NCI-H2107 (cell line): Measurements from ENCODE around the gene RASGEF1C.
"Not testable (repeated sequence)": the region's sequence is repeated elsewhere in the genome, so short reads cannot be mapped to it uniquely, and the experiment has no call there.

Experiments
- DNase-seq: peaks from one replicate; lab custom pipeline; 2025; lab: John Stamatoyannopoulos, UW

The RASGEF1C gene

DNA sequence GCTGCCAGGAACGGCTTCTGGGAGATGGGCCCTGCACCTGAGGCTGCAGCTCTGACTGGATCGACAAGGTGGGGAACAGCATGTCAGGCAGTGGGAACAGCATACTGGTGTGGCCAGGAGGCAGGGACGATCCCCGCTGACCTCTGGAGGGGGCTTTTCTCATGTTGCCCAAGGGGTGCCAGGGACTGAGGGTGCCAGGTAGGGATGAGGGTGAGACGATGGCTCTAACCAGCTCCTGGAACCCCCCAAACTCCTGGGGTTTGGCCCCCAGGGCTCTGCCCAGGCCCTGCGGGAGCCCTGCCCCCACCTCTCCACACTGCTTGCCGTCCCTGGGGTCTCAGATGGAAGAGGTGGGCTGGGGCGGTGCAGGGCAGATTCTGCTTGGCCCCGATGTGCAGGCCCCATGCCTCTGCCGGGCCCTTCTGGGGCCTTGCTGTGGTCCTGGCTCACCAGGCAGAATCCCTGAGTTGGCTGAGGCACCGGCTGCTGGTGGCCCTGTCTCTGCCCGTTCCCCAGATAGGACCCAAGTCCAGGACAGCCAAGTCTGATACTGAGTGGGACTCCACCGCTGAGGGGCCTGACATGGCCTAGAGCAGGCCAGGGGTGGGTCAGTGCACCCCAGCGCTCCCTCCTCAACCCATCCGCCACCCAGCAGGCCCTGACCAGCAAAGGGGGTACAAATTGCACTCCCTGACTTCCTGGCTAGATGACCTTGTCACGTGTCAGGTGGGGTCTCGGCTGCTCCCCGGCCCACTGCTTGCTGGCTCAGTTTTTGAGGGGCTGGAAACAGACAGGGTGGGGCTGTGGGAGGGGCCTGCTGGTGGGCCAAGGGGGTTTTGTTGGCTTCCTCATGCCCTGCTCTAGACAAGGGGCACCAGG is 109.0 kb downstream of the RASGEF1C start:
- DNase-seq: no peak

DNA sequence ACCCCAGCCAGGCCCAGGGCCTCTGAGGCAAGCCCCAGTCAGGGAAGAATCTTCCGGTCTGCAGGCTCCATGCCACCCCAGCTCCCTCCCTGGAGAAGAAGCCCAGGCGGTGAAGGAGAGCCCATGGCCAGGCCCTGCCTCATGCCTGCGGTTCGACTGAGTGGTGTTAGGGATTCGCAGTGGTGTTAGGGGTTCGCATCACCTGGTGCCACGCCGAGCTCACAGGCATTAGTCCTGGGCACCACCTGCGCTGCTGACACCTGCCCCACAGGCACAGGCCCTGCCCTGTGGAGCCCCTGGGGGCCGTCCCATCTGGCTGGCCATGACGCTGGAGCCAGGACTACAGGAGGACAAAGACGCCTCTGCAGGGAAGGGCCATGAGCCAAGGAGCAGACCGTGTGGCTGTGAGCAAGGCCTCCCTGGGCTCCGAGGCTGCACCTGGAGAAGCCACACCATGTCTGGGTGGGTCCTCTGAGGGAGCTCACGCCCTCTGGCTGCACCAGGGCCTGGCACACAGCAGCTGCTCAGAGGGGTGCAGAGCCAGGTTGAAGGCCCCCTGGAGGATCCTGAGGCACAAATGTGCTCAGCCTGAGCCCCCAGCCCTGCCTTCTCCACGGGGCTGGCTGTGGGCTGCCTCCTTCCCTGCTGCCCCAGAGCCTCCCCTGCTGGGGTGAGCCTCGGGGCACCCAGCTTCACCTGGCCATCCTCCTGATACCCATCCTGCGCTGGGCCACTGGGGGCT is 109.8 kb downstream of the RASGEF1C start:
- no peak for DNase-seq

DNA sequence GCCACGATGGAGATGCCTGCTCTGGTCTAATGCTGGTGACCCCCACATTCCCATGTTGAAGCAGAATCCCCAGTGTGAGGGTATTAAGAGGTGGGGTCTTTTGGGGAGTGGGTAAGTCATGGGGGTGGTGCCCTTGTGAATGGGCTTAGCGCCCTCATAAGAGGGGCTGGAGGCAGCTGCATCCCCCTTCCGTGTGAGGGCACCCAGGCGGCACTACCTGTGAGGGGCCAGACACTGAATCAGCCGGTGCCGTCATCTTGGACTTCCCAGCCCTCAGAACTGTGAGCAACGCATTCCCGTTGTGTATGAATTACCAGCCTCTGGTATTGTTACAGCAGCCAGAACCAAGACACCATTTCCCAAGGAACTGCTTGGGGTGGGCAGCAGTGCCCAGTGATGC is 110.5 kb downstream of the RASGEF1C start:
- DNase-seq: no peak

DNA sequence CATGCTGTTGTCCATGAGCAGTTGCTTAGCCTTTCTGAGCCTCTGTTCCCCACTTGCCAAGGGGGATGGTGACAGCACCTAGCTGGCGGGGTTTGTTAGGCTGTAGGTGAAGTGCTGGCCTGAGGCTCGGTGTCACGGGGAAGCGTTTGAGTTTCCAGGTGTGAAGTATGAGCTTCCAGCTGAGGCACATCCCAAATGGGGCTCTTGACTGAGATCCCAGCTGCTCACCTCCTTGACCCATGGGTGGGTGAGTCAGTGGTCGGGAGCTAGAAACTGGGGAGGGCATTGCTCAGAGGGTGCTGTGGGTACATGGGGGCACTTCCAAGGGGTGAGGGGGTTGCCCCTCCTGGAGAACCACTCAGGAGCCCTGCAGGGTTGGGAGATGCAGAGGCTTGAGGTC is 111.1 kb downstream of the RASGEF1C start:
- DNase-seq: no peak

DNA sequence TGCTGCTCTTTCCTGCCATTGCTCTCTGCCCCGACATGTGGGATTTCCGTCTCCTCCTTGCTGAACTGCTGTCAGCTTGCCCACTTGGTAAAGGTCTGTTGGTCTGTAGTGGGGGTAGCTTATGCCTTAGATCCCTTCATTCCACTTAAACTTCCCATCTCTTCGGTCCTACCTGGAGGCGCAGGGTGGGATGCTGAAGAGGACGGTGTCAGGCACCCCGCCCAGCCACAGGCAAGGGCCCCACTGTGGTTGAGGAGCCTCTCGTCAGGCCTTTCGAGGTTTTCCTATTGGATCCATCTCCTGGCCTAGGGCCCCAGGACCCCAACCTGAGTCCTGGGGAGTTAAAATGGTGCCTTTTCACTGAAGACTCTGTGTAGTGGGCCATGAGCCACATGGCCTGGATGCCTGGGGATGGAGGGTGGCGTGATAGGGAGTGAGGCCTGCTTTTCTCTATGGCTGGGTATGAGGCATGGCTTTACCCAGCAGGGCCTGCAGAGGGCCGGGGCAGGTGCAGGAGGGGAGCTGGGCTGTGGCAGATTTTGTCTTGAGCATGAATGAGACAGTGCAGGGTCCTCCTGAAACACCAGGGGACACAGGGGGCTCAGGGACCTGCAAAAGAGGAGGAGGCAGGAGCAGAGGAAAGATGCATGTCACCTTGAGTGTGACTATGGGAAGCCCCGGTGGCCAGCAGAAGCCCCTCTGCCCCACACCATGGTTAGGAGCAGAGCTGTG is 111.7 kb downstream of the RASGEF1C start:
- no peak for DNase-seq

DNA sequence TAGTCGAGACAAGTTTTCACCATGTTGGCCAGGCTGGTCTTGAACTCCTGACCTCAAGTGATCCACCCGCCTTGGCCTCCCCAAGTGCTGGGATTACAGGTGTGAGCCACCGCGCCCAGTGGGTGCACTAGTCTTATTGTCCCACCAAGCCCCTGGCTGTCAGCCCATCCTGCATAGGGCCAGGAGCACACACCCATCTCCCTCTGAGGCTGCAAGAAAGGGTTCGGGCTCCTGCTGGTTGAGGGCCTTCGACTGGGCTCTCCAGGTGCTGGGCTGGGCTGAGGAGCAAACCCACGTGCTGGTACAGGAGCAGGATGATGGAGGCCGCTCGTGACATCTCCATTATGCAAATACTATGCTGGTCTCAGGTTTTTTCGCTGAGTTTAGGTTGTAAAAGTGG is 112.4 kb downstream of the RASGEF1C start:
- DNase-seq: no peak

DNA sequence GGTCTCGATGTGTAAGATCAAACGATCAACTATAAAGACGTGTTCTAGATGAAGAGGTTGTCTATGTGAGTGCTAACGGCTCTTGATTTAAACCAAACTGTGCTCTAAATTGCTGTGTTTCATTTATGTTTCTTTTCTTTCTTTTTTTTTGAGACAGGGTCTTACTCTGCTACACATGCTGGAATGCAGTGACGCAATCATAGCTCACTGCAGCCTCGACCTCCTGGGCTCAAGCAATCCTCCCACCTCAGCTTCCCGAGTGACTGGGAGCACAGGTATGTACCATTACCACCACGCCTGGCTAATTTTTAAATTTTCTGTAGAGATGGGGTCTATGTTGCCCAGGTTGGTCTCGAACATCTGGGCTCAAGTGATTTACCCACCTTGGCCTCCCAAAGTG is 113.5 kb downstream of the RASGEF1C start:
- no peak for DNase-seq

DNA sequence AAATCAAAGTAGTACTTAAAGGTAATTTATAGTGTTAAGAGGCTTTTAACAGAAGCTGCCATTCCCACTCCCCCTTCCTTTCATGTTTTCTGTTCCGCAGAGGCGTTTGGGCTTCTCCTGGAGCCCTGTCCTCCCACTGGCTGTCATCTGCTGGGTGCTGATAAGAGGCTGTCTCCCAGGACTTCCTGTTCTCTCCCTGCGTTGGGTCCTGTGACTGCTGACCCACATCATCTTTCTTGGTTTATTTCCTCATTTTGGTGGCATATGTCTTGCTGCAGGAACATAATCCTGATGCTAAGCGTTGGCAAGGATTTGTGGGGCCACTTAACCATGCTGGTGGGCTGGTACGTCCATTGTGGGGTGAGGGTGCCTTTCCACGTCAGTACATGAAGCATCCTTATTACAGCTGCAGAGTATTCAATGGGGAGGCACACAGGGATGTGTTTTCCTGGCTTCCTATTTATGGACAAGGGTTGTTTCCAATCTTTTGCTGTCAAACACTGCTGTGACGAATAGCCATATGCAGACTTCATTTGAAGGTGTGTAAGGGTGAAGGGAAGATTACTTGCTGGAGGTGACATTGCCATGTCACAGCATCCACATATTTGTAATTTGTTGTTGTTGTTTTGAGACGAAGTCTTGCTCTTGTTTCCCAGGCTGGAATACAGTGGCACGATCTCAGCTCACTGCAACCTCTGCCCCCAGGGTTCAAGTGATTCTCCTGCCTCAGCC is 115.2 kb downstream of the RASGEF1C start:
- no peak for DNase-seq

DNA sequence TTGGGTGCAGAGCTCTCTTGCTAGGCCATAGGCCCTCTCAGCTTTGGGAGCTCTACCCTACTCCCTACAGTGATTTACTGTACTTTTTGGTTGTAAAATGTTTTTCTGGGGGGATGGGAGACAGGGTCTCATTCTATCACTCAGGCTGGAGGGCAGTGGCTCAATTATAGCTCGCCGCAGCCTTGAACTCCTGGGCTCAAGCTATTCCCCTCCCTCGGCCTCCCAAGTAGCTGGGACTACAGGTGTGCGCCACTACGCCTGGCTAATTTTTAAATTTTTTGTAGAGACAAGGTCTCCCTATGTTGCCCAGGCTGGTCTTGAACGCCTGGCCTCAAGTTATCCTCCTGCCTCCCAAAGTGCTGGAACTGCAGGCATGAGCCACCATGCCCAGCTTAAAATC is 115.8 kb downstream of the RASGEF1C start:
- no peak for DNase-seq

DNA sequence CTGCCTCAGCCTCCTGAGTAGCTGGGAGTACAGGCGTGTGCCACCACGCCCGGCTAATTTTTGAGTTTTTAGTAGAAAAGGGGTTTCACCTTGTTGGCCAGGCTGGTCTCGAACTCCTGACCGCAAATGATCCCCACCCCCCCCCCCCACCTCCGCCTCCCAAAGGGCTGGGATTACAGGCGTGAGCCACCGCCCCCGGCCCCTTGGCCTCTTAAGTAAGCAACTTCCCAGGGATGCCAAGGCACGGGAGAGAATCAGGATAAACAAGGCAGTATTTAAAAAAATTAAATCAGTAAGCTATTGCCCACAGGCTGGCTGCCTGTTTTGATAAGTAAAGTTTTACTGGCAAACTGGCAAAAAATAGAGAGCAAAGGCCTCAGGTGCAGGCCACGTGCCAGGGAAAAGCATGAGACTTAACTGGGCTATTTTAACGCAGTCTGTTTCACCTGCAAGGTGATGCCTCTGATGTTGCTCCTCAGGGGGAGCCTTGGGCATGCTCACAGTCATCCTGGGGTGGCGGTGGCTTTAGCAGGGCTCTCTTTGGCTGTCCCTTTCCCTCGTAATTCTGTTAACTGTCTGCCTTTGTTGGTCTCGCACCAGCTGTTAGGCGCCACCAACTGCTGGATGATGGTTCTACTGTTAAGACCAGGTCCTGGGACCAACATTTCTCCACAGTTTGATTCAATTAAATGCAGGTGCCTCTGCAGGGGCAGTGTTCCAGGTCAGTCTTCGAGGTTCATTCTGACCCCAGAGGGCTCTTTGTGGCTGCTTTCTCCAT is 118.1 kb downstream of the RASGEF1C start:
- DNase-seq: peak; percentile 5

DNA sequence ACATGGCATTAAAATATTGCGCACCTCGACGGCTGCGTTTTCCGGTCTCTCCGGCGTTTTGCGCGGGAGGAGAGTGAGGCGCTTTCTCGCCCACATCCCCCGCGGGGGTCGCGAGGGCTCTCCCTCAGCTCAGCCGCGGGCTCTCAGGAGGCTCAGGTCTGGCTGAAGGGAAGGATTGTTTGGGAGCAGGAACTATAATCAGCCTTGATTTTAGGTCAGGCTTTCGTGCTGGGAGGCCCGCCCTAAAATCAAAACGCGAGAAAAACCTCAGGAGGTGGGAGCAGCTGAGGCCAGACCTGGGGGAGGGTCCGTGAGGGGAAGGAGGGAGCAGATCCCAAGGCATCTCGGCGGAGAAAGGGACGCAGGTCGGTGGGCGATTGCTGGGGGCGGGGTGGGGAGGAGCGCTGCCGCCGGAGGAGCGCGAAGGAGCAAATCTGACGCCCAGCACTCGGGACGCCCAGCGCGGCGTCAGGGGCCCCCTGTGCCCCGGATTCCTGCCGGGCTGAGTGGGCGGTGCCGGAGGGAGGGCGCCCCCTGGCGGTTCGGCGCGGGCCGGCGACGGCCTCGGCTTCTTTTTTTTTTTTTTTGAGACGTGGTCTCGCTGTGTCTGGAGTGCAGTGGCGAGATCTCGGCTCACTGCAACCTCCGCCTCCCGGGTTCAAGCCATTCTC is 118.8 kb downstream of the RASGEF1C start:
- no peak for DNase-seq

DNA sequence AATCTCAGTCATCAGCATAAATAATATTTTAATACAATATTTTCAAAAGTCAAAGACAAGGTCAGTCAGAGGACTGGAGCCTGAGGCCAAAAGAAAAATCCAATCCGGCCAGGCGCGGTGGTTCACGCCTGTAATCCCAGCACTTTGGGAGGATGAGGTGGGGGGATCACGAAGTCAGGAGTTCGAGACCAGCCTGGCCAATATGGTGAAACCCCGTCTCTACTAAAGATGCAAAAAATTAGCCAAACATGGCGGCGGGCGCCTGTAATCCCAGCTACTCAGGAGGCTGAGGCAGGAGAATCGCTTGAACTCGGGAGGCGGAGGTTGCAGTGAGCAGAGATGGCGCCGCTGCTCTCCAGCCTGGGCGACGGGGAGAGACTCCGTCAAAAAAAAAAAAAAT is 119.4 kb downstream of the RASGEF1C start:
- not testable (repeated sequence) for DNase-seq

DNA sequence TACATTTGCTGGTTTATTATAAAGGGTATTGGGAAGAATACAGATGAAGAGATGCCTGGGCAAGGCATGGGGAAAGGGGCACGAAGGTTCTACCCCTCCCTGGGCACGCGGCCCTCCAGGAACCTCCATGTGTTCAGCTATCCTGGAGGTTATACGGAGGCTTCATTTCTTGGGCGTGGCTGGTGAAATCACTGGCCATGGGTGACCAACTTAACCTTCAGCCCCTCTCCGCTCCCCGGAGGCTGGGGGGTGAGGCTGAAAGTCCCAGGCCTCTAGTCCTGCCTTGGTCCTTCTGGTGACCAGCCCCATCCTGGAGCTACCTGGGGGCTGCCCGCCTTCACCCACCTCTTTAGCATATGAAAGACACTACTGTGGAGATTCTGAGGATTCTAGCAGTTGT is 120.5 kb downstream of the RASGEF1C start:
- DNase-seq: no peak

DNA sequence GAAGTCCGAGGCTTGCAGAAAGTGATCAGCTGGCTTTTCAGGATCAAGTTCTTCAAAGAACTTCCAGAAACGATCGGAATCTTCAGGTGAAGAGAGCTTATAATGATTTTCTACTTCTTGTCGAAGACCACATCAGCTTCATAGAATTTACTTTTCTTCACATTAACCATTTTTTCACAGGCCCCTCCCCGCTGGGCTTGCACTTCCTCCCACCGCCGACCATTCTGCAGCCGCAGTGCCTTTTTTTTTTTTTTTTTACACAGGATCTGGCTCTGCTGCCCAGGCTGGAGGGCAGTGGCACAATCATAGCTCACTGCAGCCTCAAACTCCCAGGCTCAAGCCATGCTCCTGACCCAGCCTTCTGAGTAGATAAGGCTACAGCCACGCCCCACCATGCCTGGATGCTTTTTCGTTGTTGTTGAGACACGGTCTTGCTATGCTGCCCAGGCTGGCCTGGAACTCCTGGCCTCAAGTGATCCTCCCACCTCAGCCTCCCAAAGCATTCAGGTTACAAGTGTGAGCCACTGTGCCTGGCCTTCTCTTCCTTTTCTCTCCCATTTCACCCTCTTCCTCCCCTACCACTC is 122.1 kb downstream of the RASGEF1C start:
- no peak for DNase-seq

DNA sequence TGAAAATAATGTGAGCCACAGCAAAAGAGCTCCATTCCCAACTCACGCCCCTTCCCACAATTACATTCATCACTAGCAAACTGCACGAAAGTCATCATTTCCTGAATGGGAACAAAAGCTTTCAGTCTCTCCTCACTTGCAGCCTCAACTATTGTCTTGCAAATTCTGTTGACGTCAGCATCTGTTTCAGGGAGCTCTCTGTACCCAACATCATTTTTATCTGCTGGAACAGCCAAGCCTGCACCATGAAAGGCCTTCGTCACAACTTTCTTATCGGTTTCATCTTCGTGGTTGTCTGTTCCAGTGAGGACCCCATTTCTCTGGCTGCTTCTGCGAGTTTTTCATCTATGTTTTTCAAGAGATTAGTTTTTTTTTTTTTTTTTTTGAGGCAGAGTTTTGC is 123.2 kb downstream of the RASGEF1C start:
- DNase-seq: no peak

DNA sequence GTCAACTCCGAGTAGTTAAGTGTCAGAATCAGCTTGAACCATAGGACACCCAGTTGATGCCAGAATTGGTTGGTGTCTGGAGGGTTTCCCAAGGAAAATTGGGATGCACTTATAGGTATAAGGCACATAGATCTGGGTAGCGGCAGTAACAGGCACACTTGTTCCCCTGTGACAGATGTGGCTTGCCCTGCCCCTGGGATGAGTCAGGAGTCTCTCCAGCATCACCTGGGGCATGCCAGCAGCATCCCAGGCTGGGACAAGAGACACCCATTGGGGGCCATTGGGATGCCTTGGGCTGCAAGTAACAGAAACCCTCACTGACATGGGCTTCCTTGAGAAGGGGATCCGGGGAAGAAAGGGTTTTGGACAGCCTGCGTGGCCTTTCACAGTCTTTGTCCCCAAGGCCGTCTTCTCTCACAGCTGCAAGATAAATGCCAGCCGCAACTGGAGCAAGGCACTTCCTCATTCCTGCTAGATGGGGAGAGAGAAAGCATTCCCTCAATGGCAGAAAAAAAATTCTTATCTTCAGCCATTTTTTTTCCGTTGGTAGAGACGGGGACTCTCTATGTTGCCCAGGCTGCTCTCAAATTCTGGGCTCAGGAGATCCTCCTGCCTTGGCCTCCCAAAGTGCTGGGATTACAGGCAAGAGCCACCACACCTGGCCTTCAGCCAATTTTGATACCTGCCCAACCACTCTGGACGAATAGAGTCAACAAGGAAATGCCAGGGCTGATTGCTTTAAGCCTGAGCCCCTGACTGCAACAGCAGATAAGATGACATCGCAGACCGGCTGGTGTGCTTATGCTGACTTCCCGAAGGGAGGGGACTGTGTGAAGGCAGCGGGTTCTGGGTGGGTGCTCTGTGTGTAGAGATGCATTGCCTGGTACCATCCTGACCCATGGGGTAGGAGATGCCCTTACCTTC is 124.1 kb downstream of the RASGEF1C start:
- DNase-seq: no peak

DNA sequence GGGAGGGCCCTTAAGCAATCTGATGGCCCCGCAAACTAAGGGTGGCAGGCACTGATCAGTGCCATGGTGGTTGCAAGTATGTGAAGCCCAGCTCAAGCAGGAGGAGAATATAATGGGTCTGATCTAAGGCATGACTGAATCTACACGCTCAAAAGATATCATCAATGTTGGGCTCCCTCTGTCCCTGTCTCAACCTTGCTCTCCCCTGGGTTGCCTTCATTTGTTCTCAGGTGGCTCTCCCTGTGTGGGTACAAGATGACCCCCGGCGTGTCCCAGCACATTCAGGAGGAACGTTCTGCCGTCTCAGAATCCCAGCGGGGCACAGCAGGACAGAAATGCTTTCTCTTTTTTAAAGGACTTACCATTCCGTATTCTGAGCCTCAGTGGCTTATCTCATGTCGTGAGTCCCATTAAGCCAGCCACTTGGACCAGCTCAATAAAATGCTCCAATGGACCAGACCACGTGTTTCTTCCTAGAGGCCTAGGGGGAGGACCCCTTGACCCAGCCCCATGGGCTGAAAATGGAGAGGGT is 125.4 kb downstream of the RASGEF1C start:
- no peak for DNase-seq

DNA sequence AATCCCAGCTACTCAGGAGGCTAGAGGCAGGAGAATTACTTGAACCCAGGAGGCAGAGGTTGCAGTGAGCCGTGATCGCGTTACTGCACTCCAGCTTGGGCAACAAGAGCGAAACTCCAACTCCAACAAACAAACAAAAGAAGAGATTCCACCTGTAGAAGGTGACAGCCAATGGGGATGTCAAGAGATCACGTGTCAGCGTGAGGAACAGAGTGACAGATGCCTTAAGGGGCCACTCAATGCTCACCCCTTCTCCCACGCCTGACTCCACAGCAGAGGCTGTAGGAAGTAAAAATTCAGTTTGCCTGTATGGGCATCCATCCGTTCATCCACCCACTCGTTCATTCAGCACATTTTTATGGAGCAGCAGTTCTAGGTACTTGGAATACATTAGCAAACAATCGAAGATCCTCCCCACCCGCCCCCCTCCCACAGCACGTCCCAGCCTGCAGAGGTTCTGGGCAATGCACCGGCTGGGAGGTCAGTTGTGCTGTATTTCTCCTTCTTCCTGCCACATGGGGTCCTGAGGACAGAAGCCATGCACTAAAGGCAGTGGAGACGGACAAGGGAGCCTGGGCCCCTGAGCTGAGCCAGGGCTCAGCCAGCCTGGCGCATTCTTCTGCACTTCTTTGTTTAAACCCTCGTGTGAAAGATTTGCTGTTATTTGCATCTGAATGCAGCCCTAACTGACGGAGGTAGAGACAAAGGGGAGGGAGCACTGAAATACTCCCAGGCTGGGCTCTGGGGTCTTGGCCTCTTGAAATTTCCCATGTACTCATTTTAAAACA is 126.2 kb downstream of the RASGEF1C start:
- DNase-seq: no peak
